GM12878 (cell line): ENCODE measurements around the gene SLC13A3. TPM values are rescaled to one million over a fixed set of nuclear protein-coding genes. Genes with fewer than 3 reads are reported as not detected.

Experiments used
- EP300 ChIP-seq, 2 experiments: fragments of 150-350 bp in 1 of 2; IDR thresholded peaks; 2 replicates each; pipeline ENCODE4 v1.6.1; 2011 to 2012; ENCODE audit warnings: low read depth in 2 of 2, low read length in 2 of 2, borderline replicate concordance in 1 of 2, improper control_type of control experiment in 1 of 2, inconsistent platforms in 1 of 2; ENCODE audit not compliant: control insufficient read depth in 1 of 2
- FOXK2 ChIP-seq: fragments of 450-650 bp; IDR thresholded peaks from 2 replicates; pipeline ENCODE4 v1.6.1; 2017; ENCODE audit warnings: mild to moderate bottlenecking, moderate library complexity
- SIX5 ChIP-seq: IDR thresholded peaks from 2 replicates; pipeline ENCODE4 v1.6.1; 2011; ENCODE audit warnings: mild to moderate bottlenecking, low read depth, low read length, moderate library complexity; ENCODE audit not compliant: severe bottlenecking
- SMAD1 ChIP-seq: fragments of 450-650 bp; IDR thresholded peaks from 2 replicates; pipeline ENCODE4 v1.6.1; 2018; ENCODE audit warnings: mild to moderate bottlenecking, low read depth; ENCODE audit not compliant: partially characterized antibody
- SMAD5 ChIP-seq: IDR thresholded peaks from 2 replicates; pipeline ENCODE4 v1.6.1; 2016; ENCODE audit warnings: antibody characterized with exemption, low read depth
- SMARCA5 ChIP-seq: fragments of 450-650 bp; IDR thresholded peaks from 2 replicates; pipeline ENCODE4 v1.6.1; 2017; ENCODE audit warnings: mild to moderate bottlenecking
- ZBTB11 ChIP-seq: fragments of 450-650 bp; formaldehyde crosslinking; IDR thresholded peaks from 2 replicates; pipeline ENCODE4 v1.5.0; 2022; ENCODE audit warnings: mild to moderate bottlenecking, missing genetic modification characterization
- ZNF217 ChIP-seq: fragments of 450-650 bp; IDR thresholded peaks from 2 replicates; pipeline ENCODE4 v1.6.1; 2017; ENCODE audit warnings: antibody characterized with exemption, mild to moderate bottlenecking
- polyA plus RNA-seq, 11 experiments: library from polyadenylated mRNA; depleted of rRNA in 4 of 11; unstranded in 6 of 11; stranded (reverse) in 5 of 11; fragments of >200 nt; fragmentation: Nextera tagmentation in 4 of 11; fragmentation: Illumina TruSeq in 1 of 11; extraction: Ambion mirVana in 4 of 11; extraction: Trizol in 1 of 11; gene quantifications; 1 replicate in 1 of 11; 2 replicates in 10 of 11; pipeline versions ENCODE4 v1.2.1 to v1.2.3, GENCODE V29; 2011 to 2016; ENCODE audit warnings: inconsistent platforms in 2 of 11, missing spikeins in 2 of 11, low read depth in 1 of 11
- total RNA-seq, 4 experiments: library from RNA; depleted of rRNA in 3 of 4; stranded (reverse); fragments of >200 nt in 3 of 4; fragmentation: Illumina TruSeq in 1 of 4; extraction: Trizol in 1 of 4; gene quantifications; 2 replicates each; pipeline versions ENCODE4 v1.2.1 to v1.2.3, GENCODE V29; 2013 to 2021
- TF ChIP-seq, protein P1 (sequence below): fragments of 450-650 bp; conservative IDR thresholded peaks from 2 replicates; pipeline ENCODE4 v1.6.1; 2017; ENCODE audit warnings: mild to moderate bottlenecking, moderate library complexity
- TF ChIP-seq, protein P2 (sequence below): fragments of 450-650 bp; IDR thresholded peaks from 2 replicates; pipeline ENCODE4 v1.6.1; 2016; ENCODE audit warnings: mild to moderate bottlenecking
- TF ChIP-seq, protein P3 (sequence below): fragments of 450-650 bp; IDR thresholded peaks from 2 replicates; pipeline ENCODE4 v1.6.1; 2018; ENCODE audit warnings: borderline replicate concordance, mild to moderate bottlenecking; ENCODE audit not compliant: partially characterized antibody

The SLC13A3 gene
- total and polyA plus RNA-seq, 10 of the 15 experiments (the other 5 are each of a cell fraction or from before 2014, with no cell fraction given) = 0.03 to 0.76 (median 0.07) TPM; not detected in 4

DNA sequence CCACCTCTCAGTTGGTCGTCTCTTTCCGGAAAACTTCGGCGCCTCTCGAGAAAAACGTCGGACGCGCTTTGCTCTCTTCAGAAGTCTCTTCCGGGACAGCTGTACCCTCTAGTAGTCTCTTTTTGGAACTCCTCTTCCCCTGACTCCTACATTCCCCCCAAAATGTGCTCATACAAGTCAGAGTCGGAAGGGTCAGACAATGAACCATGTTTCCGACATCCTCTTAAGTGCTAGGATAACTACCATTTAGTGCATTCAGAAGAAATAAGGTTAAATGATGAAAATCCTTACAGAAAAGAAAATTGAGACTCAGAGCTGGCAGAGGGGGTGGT is 38.5 kb upstream of the SLC13A3 start (continued):
- TF ChIP-seq, protein P1, sequence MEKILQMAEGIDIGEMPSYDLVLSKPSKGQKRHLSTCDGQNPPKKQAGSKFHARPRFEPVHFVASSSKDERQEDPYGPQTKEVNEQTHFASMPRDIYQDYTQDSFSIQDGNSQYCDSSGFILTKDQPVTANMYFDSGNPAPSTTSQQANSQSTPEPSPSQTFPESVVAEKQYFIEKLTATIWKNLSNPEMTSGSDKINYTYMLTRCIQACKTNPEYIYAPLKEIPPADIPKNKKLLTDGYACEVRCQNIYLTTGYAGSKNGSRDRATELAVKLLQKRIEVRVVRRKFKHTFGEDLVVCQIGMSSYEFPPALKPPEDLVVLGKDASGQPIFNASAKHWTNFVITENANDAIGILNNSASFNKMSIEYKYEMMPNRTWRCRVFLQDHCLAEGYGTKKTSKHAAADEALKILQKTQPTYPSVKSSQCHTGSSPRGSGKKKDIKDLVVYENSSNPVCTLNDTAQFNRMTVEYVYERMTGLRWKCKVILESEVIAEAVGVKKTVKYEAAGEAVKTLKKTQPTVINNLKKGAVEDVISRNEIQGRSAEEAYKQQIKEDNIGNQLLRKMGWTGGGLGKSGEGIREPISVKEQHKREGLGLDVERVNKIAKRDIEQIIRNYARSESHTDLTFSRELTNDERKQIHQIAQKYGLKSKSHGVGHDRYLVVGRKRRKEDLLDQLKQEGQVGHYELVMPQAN = no peak
- TF ChIP-seq, protein P2, sequence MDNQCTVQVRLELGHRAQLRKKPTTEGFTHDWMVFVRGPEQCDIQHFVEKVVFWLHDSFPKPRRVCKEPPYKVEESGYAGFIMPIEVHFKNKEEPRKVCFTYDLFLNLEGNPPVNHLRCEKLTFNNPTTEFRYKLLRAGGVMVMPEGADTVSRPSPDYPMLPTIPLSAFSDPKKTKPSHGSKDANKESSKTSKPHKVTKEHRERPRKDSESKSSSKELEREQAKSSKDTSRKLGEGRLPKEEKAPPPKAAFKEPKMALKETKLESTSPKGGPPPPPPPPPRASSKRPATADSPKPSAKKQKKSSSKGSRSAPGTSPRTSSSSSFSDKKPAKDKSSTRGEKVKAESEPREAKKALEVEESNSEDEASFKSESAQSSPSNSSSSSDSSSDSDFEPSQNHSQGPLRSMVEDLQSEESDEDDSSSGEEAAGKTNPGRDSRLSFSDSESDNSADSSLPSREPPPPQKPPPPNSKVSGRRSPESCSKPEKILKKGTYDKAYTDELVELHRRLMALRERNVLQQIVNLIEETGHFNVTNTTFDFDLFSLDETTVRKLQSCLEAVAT = 0 out of 2 replicates have a peak, but pooled peaks have one; percentile 5
- TF ChIP-seq ZBTB11 (CRISPR knock-in tag) (no peak), SMARCA5 (no peak), EP300 (IDR thresholded peaks at IDR 0.05; ENCODE audit: borderline replicate concordance in 1 of 2, control insufficient read depth in 1 of 2, low read depth in 2 of 2, low read length in 2 of 2) (no peak), ZNF217 (no peak), FOXK2 (no peak), SMAD5 (0 out of 2 replicates have a peak, but pooled peaks have one; percentile 19), SIX5 (no peak), SMAD1 (no peak)
- TF ChIP-seq, protein P3, sequence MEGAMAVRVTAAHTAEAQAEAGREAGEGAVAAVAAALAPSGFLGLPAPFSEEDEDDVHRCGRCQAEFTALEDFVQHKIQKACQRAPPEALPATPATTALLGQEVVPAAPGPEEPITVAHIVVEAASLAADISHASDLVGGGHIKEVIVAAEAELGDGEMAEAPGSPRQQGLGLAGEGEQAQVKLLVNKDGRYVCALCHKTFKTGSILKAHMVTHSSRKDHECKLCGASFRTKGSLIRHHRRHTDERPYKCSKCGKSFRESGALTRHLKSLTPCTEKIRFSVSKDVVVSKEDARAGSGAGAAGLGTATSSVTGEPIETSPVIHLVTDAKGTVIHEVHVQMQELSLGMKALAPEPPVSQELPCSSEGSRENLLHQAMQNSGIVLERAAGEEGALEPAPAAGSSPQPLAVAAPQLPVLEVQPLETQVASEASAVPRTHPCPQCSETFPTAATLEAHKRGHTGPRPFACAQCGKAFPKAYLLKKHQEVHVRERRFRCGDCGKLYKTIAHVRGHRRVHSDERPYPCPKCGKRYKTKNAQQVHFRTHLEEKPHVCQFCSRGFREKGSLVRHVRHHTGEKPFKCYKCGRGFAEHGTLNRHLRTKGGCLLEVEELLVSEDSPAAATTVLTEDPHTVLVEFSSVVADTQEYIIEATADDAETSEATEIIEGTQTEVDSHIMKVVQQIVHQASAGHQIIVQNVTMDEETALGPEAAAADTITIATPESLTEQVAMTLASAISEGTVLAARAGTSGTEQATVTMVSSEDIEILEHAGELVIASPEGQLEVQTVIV = no peak
